Jurkat, Clone E6-1 (cell line): ENCODE data around the gene CRYBA4.

Experiments
- DNase-seq: peaks from one replicate; pipeline ENCODE4 v3.0.0-alpha.2; 2011; ENCODE audit warnings: low read depth, low spot score
- H3K4me3 ChIP-seq: 2 replicates; pipeline ENCODE4 v1.5.1; 2011; ENCODE audit warnings: mild to moderate bottlenecking, low read length, control low read depth, moderate library complexity

The CRYBA4 gene

DNA sequence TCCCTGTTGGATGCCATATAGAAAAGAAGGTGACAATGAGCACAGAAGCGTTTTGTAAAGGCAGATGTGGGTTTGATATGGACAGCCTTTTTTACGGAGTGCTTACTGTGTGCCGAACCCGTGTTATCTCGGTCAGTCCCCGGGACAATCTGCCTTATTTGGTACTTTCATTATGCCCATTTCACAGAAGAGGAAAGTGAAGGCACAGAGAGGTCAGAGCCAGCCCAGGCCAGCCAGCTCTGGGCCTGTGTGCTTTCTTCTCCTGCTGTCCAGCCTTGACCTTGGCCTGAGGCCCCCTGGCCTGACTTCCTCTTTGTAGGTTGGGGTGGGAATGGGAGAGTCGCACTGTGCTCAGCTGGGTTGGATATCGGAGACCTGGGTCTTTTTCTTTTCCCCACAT lies 3.3 kb upstream of the CRYBA4 start:
- no peak for DNase-seq
- H3K4me3 ChIP-seq = no peak overlapping the region

DNA sequence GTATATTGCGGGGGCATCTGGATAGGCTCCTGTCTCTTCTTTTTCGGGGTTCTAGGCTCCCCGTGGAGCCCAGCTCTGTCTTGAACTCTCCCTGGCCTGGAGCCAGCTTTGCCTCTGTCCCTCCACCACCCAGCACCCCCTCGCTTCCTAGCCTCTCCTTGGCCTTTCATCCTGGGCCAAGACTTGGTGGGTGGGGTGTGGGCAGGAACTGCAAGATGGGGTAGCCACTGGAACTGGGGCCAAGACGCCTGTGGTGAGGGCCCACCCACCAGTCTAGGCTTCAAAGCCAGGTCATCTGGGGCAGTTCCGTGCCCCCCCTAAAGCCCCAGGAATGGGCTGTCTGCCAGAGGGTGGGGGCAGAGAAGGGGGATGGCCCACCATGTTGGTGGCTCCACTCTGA lies 2.3 kb upstream of the CRYBA4 start:
- no peak for DNase-seq
- no peak overlapping the region for H3K4me3 ChIP-seq

DNA sequence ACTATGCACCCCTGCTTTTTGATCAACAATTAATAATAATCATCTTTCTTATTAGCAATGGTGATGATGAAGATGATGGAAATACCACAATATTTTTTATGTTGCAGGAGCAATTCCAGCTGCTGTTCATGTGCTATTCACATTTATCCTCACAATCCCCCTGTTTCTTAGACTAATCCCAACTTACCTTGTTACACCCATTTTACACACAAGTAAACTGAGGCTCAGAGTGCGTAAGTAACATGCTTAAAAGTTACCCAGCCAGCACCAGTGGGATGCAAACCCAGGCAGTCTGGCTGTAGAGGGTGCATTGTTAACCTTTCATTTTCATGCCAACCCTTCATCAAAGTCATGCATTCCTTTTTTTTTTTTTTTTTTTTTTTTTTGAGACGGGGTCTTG lies 1.6 kb upstream of the CRYBA4 start:
- no peak overlapping the region for H3K4me3 ChIP-seq
- DNase-seq = no peak

DNA sequence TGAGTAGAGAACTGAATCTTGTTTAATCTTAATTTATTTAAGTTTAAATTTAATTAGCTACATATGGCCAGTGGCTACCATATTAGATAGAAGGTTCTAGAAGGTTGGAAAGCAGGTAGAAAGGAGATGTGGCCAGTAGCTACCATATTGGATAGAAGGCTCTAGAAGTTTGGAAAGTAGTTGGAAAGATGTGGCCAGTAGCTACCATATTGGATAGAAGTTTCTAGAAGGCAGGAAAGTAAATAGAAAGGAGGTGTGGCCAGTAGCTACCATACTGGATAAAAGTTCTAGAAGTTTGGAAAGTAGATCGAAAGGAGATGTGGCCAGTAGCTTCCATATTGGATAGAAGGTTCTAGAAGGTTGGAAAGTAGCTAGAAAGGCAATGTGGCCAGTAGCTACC lies 2.2 kb downstream of the CRYBA4 start:
- no peak overlapping the region for H3K4me3 ChIP-seq
- DNase-seq = no peak

DNA sequence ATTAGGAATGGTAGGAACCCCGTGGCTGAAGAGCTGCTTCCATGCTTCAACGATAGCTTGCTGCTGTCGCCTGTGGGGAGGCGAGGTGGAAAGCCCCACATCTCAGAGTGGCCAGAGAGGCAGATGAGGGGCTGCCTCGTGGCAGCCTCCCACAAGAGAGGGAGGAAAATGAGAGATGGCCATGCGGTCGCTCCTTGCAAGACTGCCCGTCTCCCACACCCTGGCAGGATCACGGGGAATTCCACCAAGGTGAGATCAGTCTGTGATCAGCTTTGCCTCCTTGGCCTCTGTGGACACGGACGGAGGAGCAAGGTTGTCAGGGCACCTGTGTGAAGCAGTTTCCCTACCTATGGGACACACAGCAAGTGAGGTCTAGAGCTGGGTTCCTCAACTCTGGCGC lies 3.0 kb downstream of the CRYBA4 start:
- no peak overlapping the region for H3K4me3 ChIP-seq
- no peak for DNase-seq

DNA sequence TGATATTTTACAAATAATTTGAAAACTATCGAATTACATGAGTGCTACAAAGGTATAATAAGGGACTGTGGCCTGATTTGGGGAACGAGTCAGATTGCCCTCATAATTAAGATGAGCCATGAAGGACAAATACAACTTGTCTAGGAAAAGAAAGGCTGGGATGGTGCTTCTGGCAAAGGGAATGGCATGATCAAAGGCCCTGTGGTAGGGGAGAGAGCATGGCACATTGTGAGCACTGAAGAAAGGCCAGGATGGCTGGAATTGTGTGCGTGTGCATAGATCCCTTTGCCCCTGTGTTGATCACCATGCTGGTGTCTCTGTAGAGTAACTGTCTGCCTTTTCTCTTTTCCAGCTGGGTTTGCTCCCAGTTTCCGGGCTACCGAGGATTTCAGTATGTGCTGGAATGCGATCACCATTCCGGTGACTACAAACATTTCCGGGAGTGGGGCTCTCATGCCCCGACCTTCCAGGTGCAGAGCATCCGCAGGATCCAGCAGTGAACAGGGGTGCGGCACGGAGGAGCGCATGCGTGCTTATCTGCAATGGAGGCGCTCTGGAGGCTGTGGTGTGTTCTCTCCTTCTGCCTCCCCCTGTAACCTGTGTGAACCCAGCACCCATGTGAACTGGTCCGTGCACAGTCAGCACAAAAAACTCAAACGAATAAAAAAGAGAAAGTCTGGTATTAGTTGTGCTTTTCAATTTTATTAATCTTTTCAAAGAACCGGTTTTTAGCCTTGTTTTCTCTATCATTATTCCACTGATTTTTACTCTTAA lies 8.4 kb downstream of the CRYBA4 start:
- no peak overlapping the region for H3K4me3 ChIP-seq
- DNase-seq = no peak

DNA sequence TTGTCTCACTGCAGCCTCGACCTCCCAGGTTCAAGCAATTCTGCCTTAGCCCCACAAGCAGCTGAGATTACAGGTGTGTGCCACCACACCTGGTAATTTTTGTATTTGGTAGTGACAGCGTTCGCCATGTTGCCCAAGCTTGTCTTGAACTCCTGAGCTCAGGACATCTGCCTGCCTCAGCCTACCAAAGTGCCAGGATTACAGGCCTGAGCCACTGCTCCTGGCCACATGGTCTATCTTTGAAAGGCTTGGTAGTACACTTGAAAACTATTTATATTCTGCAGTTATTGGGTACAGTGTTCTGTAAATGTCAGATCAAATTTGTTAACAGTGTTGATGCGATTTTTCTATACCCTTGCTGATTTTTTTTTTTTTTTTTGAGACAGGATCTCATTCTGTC lies 9.5 kb downstream of the CRYBA4 start:
- H3K4me3 ChIP-seq = no peak overlapping the region
- no peak for DNase-seq

DNA sequence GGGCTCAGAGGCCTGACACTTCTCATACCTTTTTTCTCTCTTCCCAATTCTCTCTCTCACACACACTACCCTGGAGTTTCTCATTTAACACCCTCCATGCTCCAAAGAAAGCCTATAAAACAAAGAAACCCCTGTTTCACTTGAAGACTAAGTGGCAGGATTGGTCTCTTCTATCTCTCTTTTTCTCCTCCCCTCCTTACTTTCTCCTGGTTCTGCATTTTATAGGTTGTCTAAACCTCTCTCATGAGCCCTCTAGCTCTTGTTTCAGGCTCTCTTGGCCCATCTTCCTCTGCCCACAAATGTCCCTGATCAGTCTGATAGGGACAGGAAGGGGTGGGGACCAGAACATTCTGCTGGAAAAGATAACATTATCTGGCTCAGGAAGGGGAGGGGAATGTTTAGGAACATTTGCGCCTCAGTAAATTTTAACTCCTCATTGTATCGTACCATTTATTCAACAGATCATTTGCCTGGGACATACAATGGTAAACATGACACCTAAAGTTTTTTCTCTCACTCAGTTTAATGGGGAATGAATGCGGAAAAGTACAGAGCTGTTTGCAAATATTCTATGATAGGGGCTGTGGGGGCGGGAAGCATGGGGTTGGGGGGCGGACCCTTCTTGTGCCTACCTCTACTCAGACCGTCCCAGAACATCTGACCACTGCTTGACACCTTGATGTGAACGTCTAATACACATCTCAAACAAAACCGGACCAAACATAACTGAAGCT lies 10.8 kb downstream of the CRYBA4 start:
- DNase-seq = no peak
- no peak overlapping the region for H3K4me3 ChIP-seq

DNA sequence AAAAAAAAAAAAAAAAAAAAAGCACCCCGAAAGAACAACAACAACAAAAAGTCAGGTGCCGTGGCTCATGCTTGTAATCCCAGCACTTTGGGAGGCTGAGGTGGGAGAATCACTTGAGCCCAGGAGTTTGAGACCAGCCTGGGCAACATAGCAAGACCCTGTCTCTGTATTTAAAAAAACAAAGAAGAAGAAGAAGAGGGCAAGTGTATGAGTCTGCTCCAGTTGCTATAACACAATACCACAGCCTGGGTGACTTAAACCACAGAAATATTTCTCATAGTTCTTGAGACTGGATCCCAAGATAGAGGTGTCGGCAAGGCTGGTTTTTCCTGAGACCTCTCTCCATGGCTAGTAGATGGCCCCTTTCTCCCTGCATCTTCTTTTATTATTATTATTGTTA lies 12.4 kb downstream of the CRYBA4 start:
- no peak for DNase-seq
- no peak overlapping the region for H3K4me3 ChIP-seq

DNA sequence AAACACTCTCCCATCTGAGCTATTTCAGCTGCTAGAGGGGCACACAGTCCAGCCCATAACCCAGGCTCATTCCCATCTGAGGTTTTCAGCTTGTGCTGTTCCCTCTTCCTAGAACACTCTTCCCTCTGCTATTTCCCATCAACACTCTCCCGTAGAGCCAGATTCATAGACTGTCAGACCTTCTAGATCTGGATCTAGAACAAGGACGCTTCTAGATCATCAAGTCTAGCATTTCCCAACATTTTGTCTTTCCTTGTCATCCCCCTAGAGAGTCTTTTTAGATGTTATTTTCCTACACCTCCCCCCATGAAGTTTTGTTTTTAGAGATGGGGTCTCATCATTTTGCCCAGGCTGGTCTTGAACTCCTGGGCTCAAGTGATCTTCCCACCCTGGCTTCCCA lies 13.4 kb downstream of the CRYBA4 start:
- DNase-seq = no peak
- H3K4me3 ChIP-seq = no peak overlapping the region

DNA sequence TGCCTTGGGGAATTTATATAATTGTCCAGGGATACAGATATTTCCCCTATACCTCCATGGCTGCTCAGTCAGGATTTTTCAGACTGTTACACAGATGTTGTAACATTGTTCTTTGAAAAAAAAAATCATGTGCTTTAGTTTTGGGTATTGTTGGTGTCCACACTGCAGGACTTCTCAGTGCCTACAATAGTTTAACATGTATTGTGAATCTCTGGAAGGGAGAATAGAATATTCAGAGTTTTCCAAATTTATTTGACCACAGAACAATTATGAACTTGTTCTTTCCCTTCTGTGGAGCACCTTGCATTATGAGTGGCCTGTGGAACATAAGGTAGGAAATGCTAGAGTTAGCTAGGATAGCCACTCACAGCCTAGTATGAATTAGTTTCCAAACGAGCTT lies 14.5 kb downstream of the CRYBA4 start:
- H3K4me3 ChIP-seq = no peak overlapping the region
- DNase-seq = no peak

DNA sequence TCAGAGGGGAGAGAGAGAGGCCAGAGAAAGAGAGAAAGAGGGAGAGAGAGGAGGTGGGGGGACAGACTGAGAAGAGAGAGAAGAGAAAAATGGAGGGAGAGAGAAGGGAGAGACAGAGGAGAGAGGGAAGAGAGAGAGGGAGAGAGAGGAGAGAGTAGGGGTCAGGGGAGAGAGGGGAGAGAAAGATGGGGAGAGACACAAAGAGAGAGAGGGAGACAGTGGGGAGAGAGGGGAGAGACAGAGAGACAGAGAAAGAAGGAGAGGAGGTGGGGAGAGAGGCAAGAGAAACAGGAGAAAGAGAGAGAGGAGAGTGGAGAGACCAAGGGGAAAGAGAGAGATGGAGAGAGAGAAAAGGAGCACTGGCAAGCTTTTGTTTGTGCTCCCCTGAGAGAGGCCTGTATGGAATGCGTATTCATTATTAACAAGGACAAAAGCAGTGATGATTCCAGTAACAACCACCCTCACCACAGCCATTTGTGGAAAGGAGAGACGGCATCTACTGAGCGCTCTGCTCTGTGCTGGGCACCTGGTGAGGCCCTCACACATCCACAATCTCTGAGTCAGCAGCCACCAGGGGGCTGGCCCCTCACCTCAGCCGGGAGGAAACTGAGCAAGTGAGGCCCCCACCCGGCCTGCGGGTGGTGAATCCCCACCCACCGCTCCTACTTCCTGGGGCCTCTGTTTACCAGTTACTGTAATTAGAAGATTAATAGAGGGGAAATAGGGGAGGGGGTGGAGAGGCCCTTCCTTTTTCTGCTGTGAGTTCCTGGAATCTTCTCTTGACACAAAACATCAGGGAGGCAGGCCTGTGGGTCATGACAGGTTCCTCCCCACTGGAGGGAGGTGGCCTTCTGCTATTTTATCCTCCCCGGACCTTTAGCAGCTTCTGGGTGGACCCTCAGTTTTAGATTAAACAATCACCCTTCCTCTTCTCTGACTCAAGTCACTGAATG lies 21.0 kb downstream of the CRYBA4 start:
- H3K4me3 ChIP-seq = no peak overlapping the region
- DNase-seq = peak; percentile 78

DNA sequence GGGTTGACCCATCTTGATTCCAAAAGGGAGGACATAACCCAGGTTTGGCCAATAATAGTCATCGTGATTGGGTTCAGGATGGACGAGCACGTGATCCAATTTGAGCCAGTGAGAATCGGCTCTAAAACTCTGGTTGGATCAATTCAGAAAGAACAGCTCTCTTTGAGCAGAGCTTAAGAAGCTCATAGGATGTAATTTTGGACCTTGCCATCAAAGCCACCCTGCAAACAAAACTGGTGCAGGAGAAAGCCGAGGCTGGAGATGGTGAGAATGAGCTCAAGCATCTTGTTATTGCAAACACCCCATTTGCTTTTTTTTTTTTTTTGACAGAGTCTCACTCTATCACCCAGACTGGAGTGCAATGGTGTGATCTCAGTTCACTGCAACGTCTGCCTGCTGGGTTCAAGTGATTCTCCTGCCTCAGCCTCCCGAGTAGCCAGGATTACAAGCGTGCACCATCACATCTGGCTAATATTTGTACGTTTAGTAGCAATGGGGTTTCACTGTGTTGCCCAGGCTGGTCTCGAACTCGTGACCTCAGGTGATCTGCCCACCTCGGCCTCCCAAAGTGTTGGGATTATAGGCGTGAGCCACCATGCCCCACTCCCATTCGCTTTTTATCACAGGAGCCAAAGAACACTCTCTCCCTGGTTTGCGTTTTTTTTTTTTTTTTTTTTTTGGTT lies 21.8 kb downstream of the CRYBA4 start:
- H3K4me3 ChIP-seq = no peak overlapping the region
- DNase-seq = no peak

DNA sequence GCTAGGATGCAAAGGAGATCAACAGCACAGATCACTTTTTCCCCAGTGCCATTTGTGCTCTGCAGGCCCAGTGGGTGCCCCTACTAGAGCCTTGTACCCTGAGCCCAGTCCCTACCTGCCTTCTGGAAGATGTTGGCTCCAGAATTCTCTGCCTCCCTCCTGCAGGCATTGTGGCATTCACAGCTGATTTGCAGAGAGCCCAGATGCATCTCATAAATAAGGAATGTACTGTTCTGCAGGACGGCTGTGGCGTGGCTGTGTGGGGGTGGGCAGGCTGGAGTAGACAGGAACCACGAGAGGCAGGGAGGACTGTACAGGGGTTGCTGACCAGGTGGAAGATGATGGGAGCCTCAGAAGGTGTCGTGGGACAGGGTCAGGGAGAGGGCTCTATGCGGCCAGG lies 24.4 kb downstream of the CRYBA4 start:
- DNase-seq = no peak
- H3K4me3 ChIP-seq = no peak overlapping the region

DNA sequence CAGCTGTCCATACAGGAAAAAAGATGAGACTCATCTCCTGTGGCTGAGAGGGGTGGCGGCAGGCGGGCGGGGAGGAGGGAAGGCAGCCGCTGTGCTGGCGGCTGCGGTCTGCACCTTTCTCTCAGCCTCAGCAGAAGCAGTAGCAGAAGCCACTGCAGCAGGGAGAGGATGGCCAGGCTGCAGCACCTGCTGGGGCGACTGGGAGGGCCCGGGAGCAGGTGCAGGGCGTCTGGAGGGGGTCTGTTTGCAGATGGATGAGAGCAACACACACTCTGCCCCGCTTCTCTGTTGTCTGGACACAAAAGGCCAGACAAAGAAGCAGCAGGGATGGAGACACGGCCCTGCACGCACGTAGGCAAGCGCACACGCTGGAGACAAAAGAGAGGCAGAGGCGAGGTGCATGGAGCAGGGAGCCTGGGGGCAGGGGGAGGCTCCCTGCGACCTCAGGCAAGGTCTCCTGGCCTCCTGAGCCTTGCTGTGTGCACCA lies 26.3 kb downstream of the CRYBA4 start:
- peak; percentile 79 for DNase-seq
- H3K4me3 ChIP-seq = peak overlapping the region; percentile 33

DNA sequence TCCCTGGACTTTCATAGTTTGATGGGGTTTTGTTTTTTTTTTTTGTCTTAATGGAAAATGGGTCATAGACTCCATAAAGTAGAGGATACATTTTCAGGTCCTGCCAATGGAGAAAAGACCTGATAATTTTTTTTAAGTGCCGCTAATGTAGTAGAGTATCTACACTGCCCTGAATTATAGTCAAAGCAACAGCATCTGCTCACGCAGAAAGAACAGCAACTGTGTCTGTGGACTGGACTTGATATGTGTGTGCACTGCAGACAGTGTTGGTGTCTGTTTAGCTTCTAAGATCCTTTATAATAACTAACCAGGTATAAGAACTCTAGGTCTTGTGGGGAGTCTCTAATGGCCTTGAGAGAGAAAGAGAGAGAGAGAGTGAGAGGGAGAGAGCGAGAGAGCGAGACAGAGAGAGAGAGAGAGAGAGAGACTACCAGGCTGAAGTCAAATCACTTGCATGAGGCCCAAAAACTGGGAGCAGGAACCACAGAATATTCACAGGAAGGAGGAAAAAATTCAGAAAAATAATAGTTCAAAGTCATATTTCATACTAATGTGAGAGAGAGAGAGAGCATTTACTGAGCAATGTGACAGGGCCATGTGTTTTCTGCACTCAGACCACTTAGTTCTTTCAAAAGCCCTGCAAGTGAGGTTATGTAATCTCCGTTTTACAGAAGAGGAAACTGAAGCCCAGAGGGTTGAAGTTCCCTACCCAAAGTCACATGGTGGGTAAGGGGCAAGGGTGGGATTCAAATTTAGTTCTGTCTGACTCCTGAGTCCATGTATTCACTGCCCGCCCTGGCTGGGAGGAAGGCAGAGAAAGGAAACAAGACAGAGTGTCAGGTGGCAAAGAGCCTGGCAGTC lies 27.0 kb downstream of the CRYBA4 start:
- peak overlapping the region; percentile 33 for H3K4me3 ChIP-seq
- DNase-seq = no peak

DNA sequence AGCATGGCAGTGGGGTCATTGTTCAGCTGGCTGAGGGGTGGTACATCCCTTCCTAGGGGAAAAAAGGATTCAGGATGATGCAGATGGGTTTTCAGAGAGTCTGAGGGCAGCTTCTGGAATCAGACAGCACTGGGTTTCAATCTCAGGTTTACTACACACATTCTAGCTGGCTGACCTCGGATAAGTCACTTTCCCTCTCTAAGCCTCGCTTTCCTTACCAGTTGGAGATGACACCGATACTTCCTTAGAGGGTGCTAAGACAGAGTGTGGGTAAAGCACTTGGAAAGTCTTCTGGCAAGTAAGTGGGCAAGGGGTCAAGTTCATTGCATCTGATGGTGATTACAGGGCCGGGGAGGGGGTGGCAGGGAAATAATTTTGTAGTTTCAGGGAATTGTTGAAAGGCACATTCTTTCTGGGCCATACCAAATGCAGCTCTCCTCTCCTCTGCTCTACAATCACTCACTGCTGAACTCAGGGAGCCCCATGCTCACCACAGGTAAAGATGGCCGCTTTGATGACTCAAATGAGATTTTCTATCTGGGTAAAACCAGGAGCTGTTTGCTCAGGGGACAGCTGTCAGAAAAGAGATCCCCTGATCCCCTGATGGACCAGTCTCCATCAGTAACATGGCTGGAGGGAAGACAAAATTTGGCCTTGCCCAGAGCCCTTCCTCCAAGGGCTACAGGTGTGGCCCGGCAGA lies 29.1 kb downstream of the CRYBA4 start:
- no peak for DNase-seq
- no peak overlapping the region for H3K4me3 ChIP-seq

DNA sequence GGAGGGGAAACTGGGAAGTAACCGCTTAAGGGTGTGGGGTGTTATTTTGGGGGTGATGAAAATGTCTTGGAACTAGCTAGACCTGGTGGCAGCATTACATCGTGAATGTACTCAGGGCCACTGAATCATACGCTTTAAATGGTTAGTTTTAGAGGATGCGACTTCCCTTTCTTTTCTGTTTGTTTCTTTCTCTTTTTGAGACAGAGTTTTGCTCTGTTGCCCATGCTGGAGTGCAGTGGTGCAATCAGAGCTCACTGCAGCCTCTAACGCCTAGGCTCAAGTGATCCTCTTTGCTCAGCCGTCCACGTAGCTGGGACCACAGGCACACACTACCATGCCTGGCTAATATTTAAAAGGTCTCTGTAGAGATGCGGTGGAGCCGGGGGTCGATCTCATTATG lies 30.1 kb downstream of the CRYBA4 start:
- H3K4me3 ChIP-seq = no peak overlapping the region
- DNase-seq = no peak
